GM18907 (cell line): ENCODE results near the gene PORCN.
"Not testable (repeated sequence)": the region's sequence is repeated elsewhere in the genome, so short reads cannot be mapped to it uniquely, and the experiment has no call there.

Experiments
- ATAC-seq: cut with Tn5 transposase; IDR thresholded peaks from one replicate; pipeline ENCODE4 v1.9.1; 2021; ENCODE audit warnings: mild to moderate bottlenecking, moderate library complexity; ENCODE audit not compliant: unreplicated experiment

The PORCN gene

GRCh38 chrX:48538641-48539344, 30.0 kb downstream of the PORCN start:
- no peak for ATAC-seq

- ATAC-seq, result peak; percentile 89
Measured at GRCh38 chrX:48539345-48540027, 30.7 kb downstream of the PORCN start, which contains the start of gene TBC1D25. TSS of gene TBC1D25 (plus strand) at chrX:48539714. CDS start at chrX:48539798, 84 bp downstream.

DNA sequence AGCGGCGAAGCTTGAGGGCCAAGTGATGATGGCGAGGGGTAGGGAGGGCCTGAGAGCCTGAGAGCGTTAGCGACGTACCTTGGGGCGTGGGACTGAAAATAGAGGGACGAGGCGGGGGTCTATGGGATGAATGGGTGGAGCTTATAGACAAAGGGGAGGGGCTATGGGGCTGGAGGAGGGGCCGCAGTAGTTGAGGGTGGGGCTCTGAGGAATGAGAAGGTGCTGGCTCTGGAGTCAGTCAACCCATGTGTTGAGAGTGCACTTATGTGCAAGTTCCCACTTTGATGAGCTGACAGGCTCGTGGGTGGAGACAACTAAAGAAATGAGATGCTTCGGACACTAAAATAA, 31.2 kb downstream of the PORCN start:
- peak; percentile 35 for ATAC-seq

GRCh38 chrX:48540480-48540879, 31.7 kb downstream of the PORCN start:
- no peak for ATAC-seq

GRCh38 chrX:48541140-48541814, 32.5 kb downstream of the PORCN start:
- no peak for ATAC-seq

- ATAC-seq, result no peak
Measured at GRCh38 chrX:48548871-48549270, 40.1 kb downstream of the PORCN start.

- not testable (repeated sequence) for ATAC-seq
Measured at GRCh38 chrX:48555731-48556325, 47.0 kb downstream of the PORCN start.

DNA sequence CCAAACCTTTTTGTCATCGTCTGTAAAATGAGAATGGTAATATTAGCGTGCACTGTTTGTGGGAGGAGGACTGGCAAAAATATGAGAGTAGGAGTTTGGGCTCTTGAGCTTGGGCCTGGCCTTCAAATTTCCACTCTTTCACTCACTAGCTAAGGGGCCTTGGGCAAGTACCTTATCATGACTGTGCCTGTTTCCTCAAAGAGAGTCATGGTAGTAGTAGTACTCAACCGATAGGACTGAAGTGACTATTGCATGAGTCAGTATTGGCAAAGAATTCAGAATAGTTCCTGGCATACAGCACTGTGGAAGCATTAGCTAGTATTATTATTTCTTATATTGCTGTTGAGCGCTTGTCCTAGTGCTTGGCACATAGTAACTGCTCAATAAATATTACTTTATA, 49.5 kb downstream of the PORCN start:
- no peak for ATAC-seq

GRCh38 chrX:48559636-48560035, 50.8 kb downstream of the PORCN start:
- no peak for ATAC-seq

GRCh38 chrX:48560056-48560455, 51.3 kb downstream of the PORCN start:
- ATAC-seq, result no peak

GRCh38 chrX:48560681-48561080, 51.9 kb downstream of the PORCN start:
- ATAC-seq, result no peak

- peak; percentile 34 for ATAC-seq
Measured at GRCh38 chrX:48569958-48570357, 61.2 kb downstream of the PORCN start.
